Spleen (tissue), 11 donors: ENCODE measurements around the gene PRR29. TPM values are rescaled to one million over a fixed set of nuclear protein-coding genes. Genes with fewer than 3 reads are reported as not detected.

Experiments
- DNase-seq: peaks from one replicate; pipeline ENCODE4 v3.0.0-alpha.2; 2020
- H3K27ac ChIP-seq, 8 donors: fragments of 200-600 bp; sonication (generic) in 7 of 8; 1 replicate in 4 of 8; 2 replicates in 4 of 8; pipeline versions ENCODE4 v1.5.0 to v1.8.0; 2016 to 2021; ENCODE audit warnings: inconsistent platforms in 4 of 8, mild to moderate bottlenecking in 4 of 8, moderate library complexity in 1 of 8
- H3K27me3 ChIP-seq, 7 donors: fragments of 200-600 bp; sonication (generic) in 6 of 7; replicated peaks in 1 of 7; 1 replicate in 4 of 7; 2 replicates in 3 of 7; pipeline versions ENCODE4 v1.5.0 to v1.8.0; 2016 to 2021; ENCODE audit warnings: inconsistent platforms in 3 of 7, mild to moderate bottlenecking in 1 of 7
- H3K36me3 ChIP-seq, 6 donors: fragments of 200-600 bp; sonication (generic) in 5 of 6; 1 replicate in 4 of 6; 2 replicates in 2 of 6; pipeline versions ENCODE4 v1.5.0 to v1.8.0; 2016 to 2021; ENCODE audit warnings: inconsistent platforms in 2 of 6
- H3K4me1 ChIP-seq, 6 donors: fragments of 200-600 bp; sonication (generic) in 5 of 6; 1 replicate in 3 of 6; 2 replicates in 3 of 6; pipeline versions ENCODE4 v1.5.0 to v1.8.0; 2016 to 2021; ENCODE audit warnings: inconsistent platforms in 3 of 6
- H3K4me3 ChIP-seq, 8 donors: fragments of 200-600 bp; sonication (generic) in 7 of 8; 1 replicate in 4 of 8; 2 replicates in 4 of 8; pipeline versions ENCODE4 v1.5.0 to v1.8.0; 2016 to 2021; ENCODE audit warnings: inconsistent platforms in 4 of 8, mild to moderate bottlenecking in 4 of 8, moderate library complexity in 2 of 8
- H3K9me3 ChIP-seq, 8 donors: fragments of 200-600 bp; sonication (generic) in 7 of 8; 1 replicate in 4 of 8; 2 replicates in 4 of 8; pipeline versions ENCODE4 v1.5.0 to v1.8.0; 2016 to 2021; ENCODE audit warnings: inconsistent platforms in 4 of 8
- POLR2A ChIP-seq, 3 donors: fragments of 450-650 bp; IDR thresholded peaks; one replicate each; pipeline ENCODE4 v1.5.1; 2017; ENCODE audit warnings: antibody characterized with exemption in 3 of 3, mild to moderate bottlenecking in 1 of 3
- POLR2AphosphoS5 ChIP-seq, 3 donors: sonication (generic); formaldehyde crosslinking; IDR thresholded peaks; one replicate each; pipeline ENCODE4 v1.5.1; 2017; ENCODE audit warnings: antibody characterized with exemption in 3 of 3
- WGBS, 5 donors: extraction: QIAGEN DNeasy Blood & Tissue Kit in 3 of 5; methylation state at CpG; one replicate each; pipeline versions ENCODE4 v1.1.5 to v1.1.7; 2013 to 2018; 5-methylcytosine and 5-hydroxymethylcytosine counted together
- intact Hi-C: fragments of 100-400 bp; cut with DNase I; formaldehyde crosslinking; loops from one replicate; pipeline ENCODE4 v1.15.0; 2023; ENCODE audit warnings: low total_unique reads
- polyA plus RNA-seq, 3 donors: library from polyadenylated mRNA; stranded (reverse); fragments of 200-250 nt; gene quantifications; one replicate each; pipeline ENCODE4 v1.2.1, GENCODE V29; 2013
- total RNA-seq, 7 donors: library from RNA; depleted of rRNA in 3 of 7; stranded (reverse); fragments of >200 nt in 3 of 7; fragmentation: NEBNext Ultra II Directional in 4 of 7; extraction: Animal tissue kit (Norgen Biotek cat#: 25700) in 4 of 7; gene quantifications; one replicate each; pipeline versions ENCODE4 v1.1.0 to v1.2.1, GENCODE V29; 2016 to 2021
- TF ChIP-seq, protein P1 (sequence below), 11 experiments: fragments of 200-600 bp in 7 of 11; fragments of 450-650 bp in 4 of 11; sonication (generic) in 4 of 11; IDR thresholded peaks in 8 of 11; conservative IDR thresholded peaks in 3 of 11; 1 replicate in 7 of 11; 2 replicates in 4 of 11; pipeline versions ENCODE4 v1.4.0 to v1.8.0; 2016 to 2021; ENCODE audit warnings: antibody characterized with exemption in 11 of 11, inconsistent platforms in 4 of 11, mild to moderate bottlenecking in 1 of 11
- donor health status: healthy with polysubstance abuse.
- donor health status: DM: no; HTN: no; CAD: no; lungs with moderate emphysema.
- donor health status: DM: no; HTN: no; CAD: no.
- donor health status: Bipolar disorder and iron deficiency.
- donor health status: healthy.
- donor health status: DM: no; HTN: no; CAD: no.
- donor health status: DM: yes; HTN: yes; CAD: no.

The PRR29 gene
- total and polyA plus RNA-seq, 10 donors: 0.65 to 9.1 (median 3.4) TPM

DNA sequence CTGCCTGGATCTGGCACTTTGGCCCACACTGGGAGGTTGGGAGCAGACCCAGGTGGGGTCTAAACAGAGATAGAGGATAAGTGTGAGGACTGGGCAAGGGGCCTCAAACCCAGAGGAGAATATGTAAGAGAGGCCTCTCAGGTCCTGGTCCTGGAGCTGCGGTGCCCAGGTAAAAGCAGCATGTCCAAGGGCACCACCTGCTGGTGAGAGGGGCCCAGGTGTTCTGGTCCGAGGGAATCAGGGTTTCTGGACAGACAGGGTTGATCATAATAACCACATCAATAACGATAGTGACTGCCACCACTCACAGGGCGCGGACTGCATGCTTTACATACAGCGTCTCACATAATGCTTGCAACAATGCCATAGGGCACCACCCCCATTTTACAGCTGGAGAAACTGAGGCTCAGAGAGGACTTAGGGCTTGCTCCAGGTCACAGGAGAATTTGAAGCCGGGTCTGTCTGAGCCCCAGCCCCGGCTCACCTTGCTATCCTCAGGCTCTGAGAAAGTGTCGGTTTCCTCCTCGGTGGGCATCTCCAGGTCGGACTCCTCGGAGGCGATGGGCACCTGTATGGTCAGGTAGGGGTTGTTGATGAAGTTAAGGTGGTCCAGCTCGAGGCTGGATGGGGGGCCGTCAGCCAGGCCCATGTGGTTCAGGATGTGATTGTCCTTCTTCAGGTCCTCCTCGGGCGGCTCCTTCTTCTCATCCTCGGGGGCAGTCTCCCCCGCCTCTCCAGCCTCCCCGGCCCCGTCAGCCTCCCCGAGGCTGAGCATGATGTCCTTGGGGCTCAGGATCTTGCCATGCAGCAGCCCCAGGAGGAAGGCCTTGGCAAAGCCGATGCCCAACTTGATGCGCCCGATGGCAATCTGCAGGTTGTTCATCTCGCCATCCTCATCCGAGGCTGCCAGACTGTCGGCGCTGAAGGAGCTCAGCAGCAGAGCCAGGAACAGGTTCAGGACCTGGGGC, 46.9 kb upstream of the PRR29 start:
- TF ChIP-seq, protein P1, sequence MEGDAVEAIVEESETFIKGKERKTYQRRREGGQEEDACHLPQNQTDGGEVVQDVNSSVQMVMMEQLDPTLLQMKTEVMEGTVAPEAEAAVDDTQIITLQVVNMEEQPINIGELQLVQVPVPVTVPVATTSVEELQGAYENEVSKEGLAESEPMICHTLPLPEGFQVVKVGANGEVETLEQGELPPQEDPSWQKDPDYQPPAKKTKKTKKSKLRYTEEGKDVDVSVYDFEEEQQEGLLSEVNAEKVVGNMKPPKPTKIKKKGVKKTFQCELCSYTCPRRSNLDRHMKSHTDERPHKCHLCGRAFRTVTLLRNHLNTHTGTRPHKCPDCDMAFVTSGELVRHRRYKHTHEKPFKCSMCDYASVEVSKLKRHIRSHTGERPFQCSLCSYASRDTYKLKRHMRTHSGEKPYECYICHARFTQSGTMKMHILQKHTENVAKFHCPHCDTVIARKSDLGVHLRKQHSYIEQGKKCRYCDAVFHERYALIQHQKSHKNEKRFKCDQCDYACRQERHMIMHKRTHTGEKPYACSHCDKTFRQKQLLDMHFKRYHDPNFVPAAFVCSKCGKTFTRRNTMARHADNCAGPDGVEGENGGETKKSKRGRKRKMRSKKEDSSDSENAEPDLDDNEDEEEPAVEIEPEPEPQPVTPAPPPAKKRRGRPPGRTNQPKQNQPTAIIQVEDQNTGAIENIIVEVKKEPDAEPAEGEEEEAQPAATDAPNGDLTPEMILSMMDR (IDR thresholded peaks at IDR 0.05 in 8 of 11, conservative IDR thresholded peaks at IDR 0.05 in 3 of 11): peak in 10 of 11 experiments; percentile 35 to 69 (median 58)
- no peak for TF ChIP-seq POLR2AphosphoS5 (IDR thresholded peaks at IDR 0.05)
- WGBS, 5 donors: 89 to 96% (median 91%) methylated on average over 27 to 29 of the region's 29 CpGs
- intact Hi-C loops: no loop called here
- Histone ChIP-seq H3K4me1 (peaks cover 9 to 85% (median 42%) of the 10 kb centered on the region in 6 donors), H3K36me3 (no peaks in the 10 kb centered on the region), H3K4me3 (no peak overlapping the region), H3K27ac (no peak overlapping the region), H3K27me3 (no peaks in the 10 kb centered on the region), H3K9me3 (no peaks in the 10 kb centered on the region)
- DNase-seq: peak; percentile 87

DNA sequence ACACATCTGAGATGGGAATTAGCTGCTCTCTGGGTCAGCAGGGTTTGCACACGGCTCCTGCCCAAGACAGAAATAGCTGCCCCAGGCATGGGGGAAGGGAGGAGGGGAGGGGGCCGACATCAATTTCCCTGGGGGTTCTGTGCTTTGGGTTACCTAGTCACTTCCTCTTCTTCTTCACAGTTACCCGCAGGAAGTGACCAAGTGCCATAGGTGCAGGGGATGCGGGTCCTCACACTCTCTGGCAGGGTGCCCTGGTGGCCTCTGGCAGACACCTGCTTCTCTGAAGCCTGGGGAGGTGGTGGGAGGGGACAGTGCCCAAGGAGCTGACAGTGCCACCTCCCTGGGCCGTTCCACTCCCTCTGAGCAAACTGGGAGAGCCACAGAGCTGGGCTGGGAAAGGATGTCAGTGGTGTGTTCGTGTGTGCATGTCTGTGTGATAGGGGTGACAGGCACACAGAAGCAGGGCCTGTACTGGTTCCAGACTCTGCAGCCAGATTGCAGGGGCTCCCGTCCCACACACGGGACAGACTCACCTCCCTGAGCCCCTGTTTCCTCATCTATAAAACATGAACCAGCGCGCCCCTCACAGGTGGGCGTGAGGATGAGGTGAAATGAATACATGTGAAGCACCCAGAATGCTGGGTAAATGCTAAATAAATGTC, 43.6 kb upstream of the PRR29 start:
- peak overlapping the region in 7 of 8 donors; percentile 9 to 81 (median 62) for H3K27ac ChIP-seq
- H3K36me3 ChIP-seq: no peaks in the 10 kb centered on the region
- H3K4me1 ChIP-seq: peaks cover 8 to 55% (median 27%) of the 10 kb centered on the region in 6 donors
- H3K9me3 ChIP-seq: no peaks in the 10 kb centered on the region
- 30 to 48% (median 37%) methylated on average over 9 to 11 of the region's 11 CpGs for WGBS, 5 donors
- H3K27me3 ChIP-seq: no peaks in the 10 kb centered on the region
- intact Hi-C loops: no loop called here
- TF ChIP-seq, protein P1 (IDR thresholded peaks at IDR 0.05 in 8 of 11, conservative IDR thresholded peaks at IDR 0.05 in 3 of 11): no peak
- TF ChIP-seq POLR2AphosphoS5 (IDR thresholded peaks at IDR 0.05): peak; percentile 38 to 62 (median 42)
- no peak for TF ChIP-seq POLR2A (IDR thresholded peaks at IDR 0.05)
- no peak overlapping the region for H3K4me3 ChIP-seq
- peak; percentile 90 for DNase-seq

DNA sequence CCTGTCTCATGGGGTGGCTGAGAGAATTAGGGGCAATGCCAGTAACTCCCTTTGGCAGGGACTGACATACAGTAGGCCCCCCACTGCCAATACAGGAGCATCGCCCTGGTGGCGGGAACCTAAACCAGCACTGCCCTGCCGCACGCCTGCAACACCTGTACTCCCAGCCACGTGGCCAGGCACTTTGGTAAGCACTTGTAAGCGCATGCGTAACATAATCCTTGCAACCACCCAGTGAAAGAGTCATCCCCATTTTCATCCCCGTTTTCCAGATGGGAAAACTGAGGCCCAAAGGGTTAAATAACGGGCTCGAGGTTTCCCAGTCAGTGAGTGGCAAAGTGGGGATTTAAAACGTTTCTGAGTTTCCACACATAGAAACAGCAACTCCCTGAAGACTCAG, 42.9 kb upstream of the PRR29 start:
- DNase-seq: peak; percentile 73
- intact Hi-C loops: no loop called here
- no peak overlapping the region for H3K4me3 ChIP-seq
- H3K4me1 ChIP-seq: peaks cover 8 to 51% (median 28%) of the 10 kb centered on the region in 6 donors
- TF ChIP-seq POLR2A (IDR thresholded peaks at IDR 0.05) (no peak), POLR2AphosphoS5 (IDR thresholded peaks at IDR 0.05) (no peak)
- TF ChIP-seq, protein P1 (IDR thresholded peaks at IDR 0.05 in 8 of 11, conservative IDR thresholded peaks at IDR 0.05 in 3 of 11): no peak
- no peaks in the 10 kb centered on the region for H3K9me3 ChIP-seq
- WGBS, 5 donors: 80 to 89% (median 85%) methylated on average over 7 to 11 of the region's 11 CpGs
- no peaks in the 10 kb centered on the region for H3K27me3 ChIP-seq
- H3K36me3 ChIP-seq: no peaks in the 10 kb centered on the region
- peak overlapping the region in 3 of 8 donors; percentile 52 to 81 (median 68) for H3K27ac ChIP-seq

DNA sequence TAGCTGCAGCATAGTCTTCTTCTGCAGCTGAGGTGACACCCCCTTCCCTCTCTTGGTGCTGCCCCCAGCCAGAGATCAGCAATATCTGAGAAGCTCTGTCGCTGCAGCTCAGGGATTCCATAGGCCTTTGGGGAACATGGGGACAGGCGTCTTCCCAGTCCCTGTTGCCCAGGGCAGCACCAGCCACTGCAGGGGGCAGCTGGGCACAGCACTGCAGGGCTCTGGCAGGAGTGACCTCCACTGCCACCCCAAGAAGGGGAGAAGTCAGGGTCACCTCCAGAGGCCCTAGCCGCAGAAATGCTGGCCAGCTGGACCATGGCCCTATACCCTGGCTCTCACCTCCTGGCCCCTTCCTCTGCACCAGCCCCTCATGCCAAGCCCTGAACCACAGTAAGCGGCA, 42.4 kb upstream of the PRR29 start:
- Histone ChIP-seq H3K9me3 (no peaks in the 10 kb centered on the region), H3K4me3 (no peak overlapping the region), H3K27ac (peak overlapping the region in 2 of 8 donors; percentile 11 to 81), H3K4me1 (peaks cover 8 to 51% (median 25%) of the 10 kb centered on the region in 6 donors), H3K27me3 (no peaks in the 10 kb centered on the region), H3K36me3 (no peaks in the 10 kb centered on the region)
- no peak for TF ChIP-seq POLR2AphosphoS5 (IDR thresholded peaks at IDR 0.05)
- TF ChIP-seq POLR2A (IDR thresholded peaks at IDR 0.05): no peak
- TF ChIP-seq, protein P1 (IDR thresholded peaks at IDR 0.05 in 8 of 11, conservative IDR thresholded peaks at IDR 0.05 in 3 of 11): no peak
- DNase-seq: peak; percentile 59
- intact Hi-C loops: no loop called here
- 85 to 94% (median 88%) methylated on average over 4 of the region's 4 CpGs for WGBS, 5 donors
